ENCODE measurements around the gene CABP4.
"Not testable (repeated sequence)": the region's sequence is repeated elsewhere in the genome, so short reads cannot be mapped to it uniquely, and the experiment has no call there.

CABP4 gene

GRCh38 chr11:67482275-67482826 lies 27.2 kb downstream of the CABP4 start:
- DNase-seq (ENCODE audit: low read depth) = no peak

- DNase-seq (ENCODE audit: low read depth) = peak; percentile 96
Observed at GRCh38 chr11:67482827-67483798, 28.0 kb downstream of the CABP4 start, which contains the start of gene AIP. TSS of gene AIP (plus strand) at chr11:67483026. CDS start at chr11:67483159, 133 bp downstream.

DNA sequence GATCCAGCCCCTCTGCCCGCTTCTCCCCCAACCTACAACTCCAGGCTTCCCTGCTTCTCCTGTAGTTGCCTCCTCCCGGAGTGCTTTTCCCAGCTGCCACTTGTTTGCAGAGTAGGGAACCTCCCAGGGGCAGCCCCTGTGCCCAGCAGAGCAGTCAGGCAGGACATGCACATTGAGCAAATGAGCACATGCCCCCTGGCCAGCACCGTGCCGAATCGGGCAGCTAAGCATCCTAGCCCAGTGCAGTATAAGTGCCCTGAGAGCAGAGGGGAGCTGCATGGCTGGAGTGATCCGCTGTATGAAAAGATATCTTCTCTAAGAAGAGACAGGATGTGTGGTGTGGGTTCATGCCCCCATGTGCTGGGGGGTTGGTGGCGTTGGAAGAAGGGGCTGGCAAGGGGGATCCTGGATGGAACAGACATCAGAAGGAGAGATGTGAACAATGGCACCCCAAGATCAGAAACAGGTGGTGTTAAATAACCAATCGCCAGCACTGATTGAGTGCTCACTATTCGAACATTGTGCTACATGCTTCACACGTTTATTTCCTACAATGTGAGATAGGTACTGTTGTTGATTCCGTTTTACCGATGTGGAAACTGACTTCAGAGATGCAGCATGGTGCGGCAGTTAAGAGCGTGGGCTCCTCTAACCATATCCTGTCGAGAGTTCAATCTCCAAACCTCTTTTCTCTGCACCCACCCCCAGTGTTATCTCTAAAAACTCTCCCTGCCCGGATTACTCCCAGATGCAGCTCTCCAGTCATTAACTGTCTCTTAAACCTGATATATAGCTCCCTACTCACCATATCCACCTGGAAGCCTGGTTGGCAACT lies 28.9 kb downstream of the CABP4 start:
- no peak for DNase-seq (ENCODE audit: low read depth)

DNA sequence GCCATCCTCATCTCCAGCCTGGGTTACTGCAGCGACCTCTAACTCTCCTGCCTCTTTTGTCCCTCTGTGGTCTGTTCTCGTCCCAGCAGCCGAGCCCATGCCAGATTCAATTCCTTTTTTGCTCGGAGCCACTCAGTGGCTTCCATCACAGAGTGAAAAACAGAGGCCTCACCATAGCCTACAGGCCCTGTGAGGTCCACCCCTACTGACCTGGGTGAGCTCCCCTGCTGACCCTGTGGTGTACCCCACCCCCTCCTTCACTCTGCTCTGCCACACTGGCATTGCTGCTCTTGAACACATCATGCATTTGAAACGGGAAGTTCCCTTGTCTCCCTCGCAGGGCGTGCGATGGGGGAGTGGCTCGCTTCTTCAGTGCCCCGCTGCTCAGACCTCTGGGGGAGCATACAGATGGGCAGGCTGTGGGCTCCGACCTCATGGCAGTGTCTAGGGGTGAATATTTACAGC lies 29.7 kb downstream of the CABP4 start:
- peak; percentile 70 for DNase-seq (ENCODE audit: low read depth)

GRCh38 chr11:67485873-67486361 lies 30.8 kb downstream of the CABP4 start:
- not testable (repeated sequence) for DNase-seq (ENCODE audit: low read depth)

DNA sequence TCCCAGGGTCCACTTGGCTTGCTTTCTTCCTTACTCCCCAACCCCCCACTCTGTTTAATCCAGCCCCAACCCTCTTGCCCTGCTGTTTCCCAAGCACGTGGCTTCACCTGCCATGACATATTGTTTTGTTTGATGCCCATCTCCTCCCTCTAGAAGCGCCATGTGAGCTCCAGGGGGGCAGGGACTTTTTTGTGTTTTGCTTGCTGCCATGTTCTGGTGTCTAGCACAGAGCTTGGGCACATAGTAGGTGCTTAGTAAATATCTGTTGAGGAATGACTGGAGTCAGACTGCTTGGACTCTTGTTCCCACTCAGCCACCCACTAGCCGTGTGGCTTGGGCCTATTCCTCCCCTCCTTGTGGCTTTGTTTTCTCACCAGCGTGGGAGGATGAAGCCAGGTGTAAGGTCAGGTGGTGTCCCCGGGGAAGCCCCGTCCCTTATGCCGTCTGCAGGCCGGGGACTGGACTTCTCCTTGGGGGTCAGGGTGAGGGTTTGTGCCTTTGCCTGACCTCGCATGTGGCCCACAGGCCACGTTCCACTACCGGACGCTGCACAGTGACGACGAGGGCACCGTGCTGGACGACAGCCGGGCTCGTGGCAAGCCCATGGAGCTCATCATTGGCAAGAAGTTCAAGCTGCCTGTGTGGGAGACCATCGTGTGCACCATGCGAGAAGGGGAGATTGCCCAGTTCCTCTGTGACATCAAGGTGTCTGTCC lies 31.5 kb downstream of the CABP4 start:
- no peak for DNase-seq (ENCODE audit: low read depth)

- no peak for DNase-seq (ENCODE audit: low read depth)
Observed at GRCh38 chr11:67489203-67489884, 34.2 kb downstream of the CABP4 start.

GRCh38 chr11:67489885-67490726 lies 35.0 kb downstream of the CABP4 start:
- no peak for DNase-seq (ENCODE audit: low read depth)

DNA sequence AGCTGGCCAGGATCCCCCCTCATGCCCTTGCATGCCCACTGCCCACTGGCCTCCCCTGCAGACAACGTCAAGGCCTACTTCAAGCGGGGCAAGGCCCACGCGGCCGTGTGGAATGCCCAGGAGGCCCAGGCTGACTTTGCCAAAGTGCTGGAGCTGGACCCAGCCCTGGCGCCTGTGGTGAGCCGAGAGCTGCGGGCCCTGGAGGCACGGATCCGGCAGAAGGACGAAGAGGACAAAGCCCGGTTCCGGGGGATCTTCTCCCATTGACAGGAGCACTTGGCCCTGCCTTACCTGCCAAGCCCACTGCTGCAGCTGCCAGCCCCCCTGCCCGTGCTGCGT lies 35.5 kb downstream of the CABP4 start:
- no peak for DNase-seq (ENCODE audit: low read depth)

DNA sequence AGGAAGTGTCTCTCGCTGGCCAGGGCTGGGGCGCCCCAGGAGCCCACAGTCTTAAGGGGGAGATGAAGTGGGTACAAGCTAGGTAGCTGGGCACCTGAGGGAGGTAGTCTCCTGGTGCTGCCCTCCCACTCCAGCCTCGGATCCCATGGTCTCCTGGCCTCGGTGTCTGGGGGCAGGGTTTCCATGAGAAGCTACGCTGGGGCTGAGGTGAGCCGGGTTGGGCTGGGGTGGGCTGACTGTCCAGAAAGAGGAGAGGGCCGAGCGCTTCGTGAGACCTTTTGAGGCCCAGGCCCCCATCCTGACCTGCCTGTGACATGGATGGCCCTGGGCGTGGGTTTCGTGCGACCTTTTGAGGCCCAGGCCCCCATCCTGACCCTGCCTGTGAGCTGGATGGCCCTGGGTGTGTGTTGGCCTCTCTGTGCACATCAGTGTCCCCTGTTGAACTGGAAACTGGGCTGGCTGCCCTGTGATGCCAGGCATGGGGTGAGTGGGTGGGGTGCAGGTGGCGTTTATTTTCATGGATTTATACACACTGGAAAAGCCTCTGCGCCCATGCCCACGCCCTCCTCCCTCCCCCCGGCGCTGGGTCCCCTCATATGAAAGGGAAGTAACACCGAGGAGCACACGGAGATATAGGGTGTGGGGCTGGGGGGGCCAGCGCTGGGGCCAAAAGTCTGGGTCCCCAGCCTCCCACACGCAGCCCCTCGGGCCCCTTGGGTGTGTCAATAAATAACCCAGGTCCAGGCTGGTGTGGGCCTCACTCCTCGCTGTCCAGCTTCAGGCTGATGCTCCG lies 36.3 kb downstream of the CABP4 start:
- DNase-seq (ENCODE audit: low read depth) = no peak

DNA sequence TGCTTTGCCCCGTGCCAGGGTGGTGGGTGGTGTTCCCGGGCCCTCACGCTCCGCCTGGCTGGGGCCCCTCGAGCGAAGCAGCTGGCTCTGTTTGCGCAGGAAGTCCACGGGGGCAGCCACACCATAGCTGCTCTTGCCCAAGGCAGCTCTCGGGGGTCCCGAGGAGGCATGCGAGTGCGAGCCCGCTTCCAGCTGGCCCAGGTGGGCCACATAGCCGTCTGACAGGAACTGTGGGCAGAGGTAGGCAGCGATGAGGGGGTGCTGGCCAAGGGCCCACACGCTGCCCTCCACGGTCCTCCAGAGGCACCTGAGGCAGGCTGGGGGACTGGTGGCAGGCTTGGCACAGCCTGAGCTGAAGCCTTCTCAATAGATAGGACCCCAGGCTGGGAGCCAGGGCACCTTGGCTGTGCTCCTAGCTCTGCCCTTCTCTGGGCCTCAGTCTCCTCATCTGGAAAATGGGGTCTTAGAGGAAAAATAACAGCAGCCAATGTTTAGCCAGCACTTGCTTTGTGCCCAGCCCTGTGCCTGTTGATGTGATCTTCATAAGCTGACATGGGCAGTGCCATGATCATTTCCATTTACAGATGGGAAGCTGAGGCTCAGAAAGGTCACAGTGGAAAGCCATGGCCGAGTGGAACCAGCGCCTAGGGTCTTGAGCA lies 37.0 kb downstream of the CABP4 start:
- no peak for DNase-seq (ENCODE audit: low read depth)

DNA sequence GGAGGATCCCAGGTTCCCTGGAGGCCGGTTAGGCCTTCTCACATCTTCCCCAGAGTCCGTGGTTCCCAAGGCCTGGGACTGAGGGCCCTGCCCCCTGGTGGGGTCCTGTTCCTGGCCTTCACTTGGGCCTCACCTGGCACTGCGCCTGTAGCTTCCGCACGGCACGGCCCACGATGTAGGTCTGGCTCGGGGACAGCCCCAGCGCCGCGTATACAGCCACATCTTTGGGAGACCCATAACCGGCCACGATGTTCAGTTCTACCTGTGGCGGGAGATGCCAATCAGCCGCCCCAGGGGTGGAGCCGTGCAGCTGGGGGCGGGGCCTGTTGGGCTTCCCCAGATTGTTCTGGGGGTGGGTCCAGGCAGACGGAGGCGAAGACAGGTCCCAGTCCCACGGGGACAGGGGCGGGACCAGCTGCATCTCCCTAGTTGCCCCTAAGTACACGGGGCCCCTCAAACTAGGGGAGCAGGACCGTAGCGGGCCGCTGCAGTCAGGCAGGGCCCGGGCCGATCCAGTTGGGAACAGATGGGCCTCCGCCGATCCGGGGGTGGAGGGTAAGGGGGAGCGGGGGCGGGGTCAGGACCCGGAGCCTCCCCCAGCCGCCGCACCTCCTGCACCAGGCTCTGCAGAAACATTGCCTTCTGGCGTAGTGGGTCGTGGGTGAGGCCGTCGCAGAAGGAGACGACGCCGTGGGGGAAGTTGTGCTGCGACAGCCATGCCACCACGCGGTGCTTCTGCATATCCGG lies 37.8 kb downstream of the CABP4 start:
- no peak for DNase-seq (ENCODE audit: low read depth)

DNA sequence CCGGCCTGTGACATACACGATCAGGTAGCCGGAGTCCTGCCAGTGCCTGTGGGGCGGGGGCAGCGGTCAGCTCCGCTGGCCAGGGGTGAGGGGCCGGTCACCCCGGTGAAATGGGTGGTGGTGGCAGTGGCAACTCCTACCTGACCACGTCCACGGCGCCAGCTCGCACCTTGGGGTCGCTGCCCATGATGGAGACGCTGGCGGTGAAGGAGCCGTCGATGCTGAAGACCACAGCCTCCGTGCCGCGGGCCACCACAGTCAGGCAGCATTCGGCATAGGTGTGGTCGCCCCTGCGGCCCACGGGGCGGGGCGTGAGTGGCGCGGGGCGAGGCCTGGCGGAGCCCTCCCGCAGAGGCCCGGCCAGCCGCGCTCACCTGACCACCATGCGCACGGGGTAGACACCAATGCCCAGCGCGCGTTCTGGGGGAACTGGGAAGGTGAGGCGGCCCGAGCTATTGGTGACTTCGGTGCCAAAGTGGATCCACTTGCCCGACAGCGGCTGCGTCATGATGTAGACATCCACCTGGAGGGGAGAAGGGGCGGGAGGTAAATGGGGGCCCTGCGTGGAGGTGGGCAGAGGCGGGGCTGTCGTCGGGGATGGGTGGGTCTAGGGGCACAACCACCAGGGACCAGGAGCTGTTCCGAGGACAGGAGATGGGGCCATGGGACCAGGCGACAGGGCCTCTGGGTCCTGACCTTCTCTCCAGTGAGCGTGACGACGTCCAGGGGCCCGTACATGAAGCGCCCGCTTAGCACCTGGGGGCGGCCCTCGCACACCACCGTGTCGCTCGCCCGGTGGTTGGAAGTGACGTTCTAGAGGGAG lies 38.6 kb downstream of the CABP4 start:
- DNase-seq (ENCODE audit: low read depth) = no peak

DNA sequence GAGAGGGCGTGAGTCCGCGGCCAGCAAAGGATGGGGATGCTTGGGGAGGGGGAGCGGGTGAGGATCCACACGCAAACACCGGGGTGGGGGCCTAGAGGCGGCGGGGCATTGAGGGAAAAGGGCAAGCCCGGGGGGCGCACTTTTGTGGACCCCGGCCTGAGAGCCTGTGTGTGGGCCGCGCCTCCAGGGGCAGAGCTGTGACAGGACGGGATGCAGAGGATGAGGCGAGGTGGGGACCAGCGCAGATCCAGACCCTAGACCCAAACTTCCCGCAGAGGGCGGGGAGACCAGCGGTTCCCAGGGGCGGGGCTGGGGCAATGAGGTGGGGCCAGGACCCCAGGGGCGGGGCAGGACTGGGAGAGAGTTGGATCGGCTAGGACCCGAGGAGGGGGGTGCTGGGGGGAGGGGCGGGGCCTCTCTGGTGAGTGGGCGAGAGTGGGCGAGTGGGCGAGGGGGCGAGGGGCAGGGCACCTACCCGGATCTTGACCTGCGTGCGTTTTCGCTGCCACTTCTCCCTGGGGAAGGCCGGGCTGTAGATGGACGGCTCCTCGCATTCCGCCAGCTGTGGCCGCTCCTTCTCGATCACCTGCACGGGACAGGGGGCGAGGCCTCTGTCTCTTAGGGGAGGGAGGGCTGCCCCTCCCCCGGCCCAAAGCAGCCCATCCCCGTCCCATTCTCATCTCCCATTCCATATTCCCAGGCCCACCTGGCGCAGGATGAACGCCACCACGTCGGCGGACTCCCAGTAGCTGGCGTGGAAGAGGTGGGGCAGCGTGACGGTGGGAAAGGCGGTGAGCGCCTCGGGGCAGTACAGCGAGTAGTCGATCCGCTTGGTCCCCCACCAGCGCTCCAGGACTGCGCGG lies 39.4 kb downstream of the CABP4 start:
- DNase-seq (ENCODE audit: low read depth) = no peak

DNA sequence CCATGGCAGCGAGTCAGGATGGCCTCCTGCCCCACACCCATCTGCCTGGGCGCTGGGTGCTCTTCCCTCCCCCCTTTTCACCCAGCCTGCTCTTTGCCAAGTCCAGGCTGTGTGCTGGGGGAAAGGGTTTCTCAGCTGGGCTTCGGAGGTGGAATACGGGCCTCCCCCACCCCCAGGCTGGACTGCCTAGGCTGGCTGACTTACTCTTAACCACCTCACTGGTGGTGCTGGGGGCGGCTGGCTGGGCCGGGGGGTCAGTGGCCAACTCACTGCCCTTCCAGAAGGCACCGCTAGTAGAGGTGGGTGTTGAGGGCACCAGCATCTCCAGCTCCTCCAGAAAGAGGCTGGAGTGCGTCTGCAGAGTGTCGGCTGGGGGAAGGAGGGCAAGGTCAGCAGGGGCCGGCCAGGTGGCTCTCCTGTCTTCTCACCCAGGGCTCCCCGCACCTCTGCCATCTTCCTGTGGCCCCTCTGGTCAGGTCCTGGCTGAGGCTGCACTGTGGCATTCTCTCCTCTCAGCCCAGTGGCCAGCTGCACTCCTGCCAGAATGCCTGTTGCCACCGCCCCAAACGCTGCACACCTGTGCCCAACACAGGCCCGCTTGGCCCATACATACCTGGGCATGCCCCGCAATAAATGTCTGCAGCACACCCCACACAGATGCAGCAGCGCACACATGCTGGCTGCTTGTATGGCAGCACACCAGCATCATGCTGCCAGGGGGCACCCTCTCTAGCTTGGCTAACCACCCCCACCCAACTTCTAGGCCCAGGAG lies 40.3 kb downstream of the CABP4 start:
- DNase-seq (ENCODE audit: low read depth) = no peak

All from CMK (cell line).